Measurements from ENCODE around the gene PDGFRB. TPM values are rescaled to one million over a fixed set of nuclear protein-coding genes. Genes with fewer than 3 reads are reported as not detected.
A peak's percentile ranks its signal among the peaks of the same experiment; 100 is the strongest.

Gene PDGFRB
- total and polyA plus RNA-seq, 9 of the 15 experiments (the other 6 are each of a cell fraction or from before 2014, with no cell fraction given), result 0.01 to 1.5 (median 0.09) TPM; not detected in 3

- TF ChIP-seq E2F1 (CRISPR knock-in tag; IDR thresholded peaks at IDR 0.05), result no peak
- no peak for TF ChIP-seq ZNF512 (tag; IDR thresholded peaks at IDR 0.05)
- no peak for TF ChIP-seq MBD1 (CRISPR knock-in tag; IDR thresholded peaks at IDR 0.05)
- TF ChIP-seq ATF6 (CRISPR knock-in tag; IDR thresholded peaks at IDR 0.05), result no peak
- no peak for TF ChIP-seq HDAC8 (tag; IDR thresholded peaks at IDR 0.05)
- TF ChIP-seq TFAP4 (CRISPR knock-in tag; IDR thresholded peaks at IDR 0.05; ENCODE audit: borderline replicate concordance), result peak; percentile 54; the same call in 1 of the 2 replicates
Measured at GRCh38 chr5:150122158-150122510, 33.5 kb downstream of the PDGFRB start (continued).
